CD14-positive monocyte (primary cell): ENCODE results near the gene LCOR. TPM values are rescaled to one million over a fixed set of nuclear protein-coding genes. Genes with fewer than 3 reads are reported as not detected.

ENCODE experiments used
- DNase-seq, 3 donors: peaks; one replicate each; pipeline ENCODE4 v3.0.0-alpha.2; 2011 to 2022
- H2AFZ ChIP-seq: 2 replicates; pipeline ENCODE4 v1.6.0; 2012; ENCODE audit warnings: mild to moderate bottlenecking, low read depth, low read length, inconsistent platforms; ENCODE audit not compliant: insufficient read depth, poor library complexity, severe bottlenecking
- H3K27ac ChIP-seq, 2 donors: 1 replicate in 1 of 2; 2 replicates in 1 of 2; pipeline ENCODE4 v1.5.1; 2012 to 2013; ENCODE audit warnings: low read length in 2 of 2, control low read depth in 1 of 2, inconsistent platforms in 1 of 2, low read depth in 1 of 2, mild to moderate bottlenecking in 1 of 2
- H3K27me3 ChIP-seq, 2 donors: one replicate each; pipeline versions ENCODE4 v1.6.0 to v1.6.1; 2011 to 2013; ENCODE audit warnings: low read length in 2 of 2; ENCODE audit not compliant: control insufficient read depth in 2 of 2, insufficient read depth in 2 of 2
- H3K36me3 ChIP-seq, 2 donors: replicated peaks in 1 of 2; 1 replicate in 1 of 2; 2 replicates in 1 of 2; pipeline versions ENCODE4 v1.5.1 to v1.6.1; 2012 to 2013; ENCODE audit warnings: low read length in 2 of 2, control low read depth in 1 of 2, inconsistent platforms in 1 of 2, mild to moderate bottlenecking in 1 of 2; ENCODE audit not compliant: insufficient read depth in 2 of 2, control insufficient read depth in 1 of 2
- H3K4me1 ChIP-seq, 2 donors: 1 replicate in 1 of 2; 2 replicates in 1 of 2; pipeline versions ENCODE4 v1.5.1 to v1.6.1; 2012 to 2013; ENCODE audit warnings: low read length in 2 of 2, control low read depth in 1 of 2, inconsistent platforms in 1 of 2, mild to moderate bottlenecking in 1 of 2, moderate library complexity in 1 of 2; ENCODE audit not compliant: insufficient read depth in 2 of 2, control insufficient read depth in 1 of 2
- H3K4me2 ChIP-seq: replicated peaks from 2 replicates; pipeline ENCODE3; 2012; ENCODE audit warnings: low read length, moderate library complexity, mild to moderate bottlenecking; ENCODE audit not compliant: poor library complexity, severe bottlenecking; ENCODE audit errors: extremely low read depth
- H3K4me3 ChIP-seq, 3 experiments: fragments of 200-600 bp in 1 of 3; sonication (generic) in 1 of 3; replicated peaks in 1 of 3; 1 replicate in 2 of 3; 2 replicates in 1 of 3; pipeline ENCODE4 v1.5.1; 2011 to 2013; ENCODE audit warnings: low read length in 3 of 3, mild to moderate bottlenecking in 3 of 3, control low read depth in 2 of 3, low read depth in 2 of 3, inconsistent platforms in 1 of 3, moderate library complexity in 1 of 3
- H3K79me2 ChIP-seq: 2 replicates; pipeline ENCODE4 v1.6.0; 2012; ENCODE audit warnings: mild to moderate bottlenecking, control low read depth, inconsistent platforms, low read length, moderate library complexity; ENCODE audit not compliant: insufficient read depth
- H3K9ac ChIP-seq: 2 replicates; pipeline ENCODE4 v1.6.0; 2017; ENCODE audit warnings: low read length, mild to moderate bottlenecking; ENCODE audit not compliant: insufficient read depth, poor library complexity, severe bottlenecking
- H3K9me3 ChIP-seq, 2 donors: replicated peaks in 1 of 2; 1 replicate in 1 of 2; 2 replicates in 1 of 2; pipeline versions ENCODE4 v1.5.1 to v1.6.1; 2012 to 2013; ENCODE audit warnings: low read length in 2 of 2, control low read depth in 1 of 2; ENCODE audit not compliant: control insufficient read depth in 1 of 2, insufficient read depth in 1 of 2
- H4K20me1 ChIP-seq: 2 replicates; pipeline ENCODE4 v1.6.0; 2012; ENCODE audit warnings: mild to moderate bottlenecking, low read length, control low read depth, moderate library complexity; ENCODE audit not compliant: insufficient read depth
- H3K27ac Mint-ChIP-seq, 7 donors: one replicate each; pipeline ENCODE4 v1.8.0; 2020; ENCODE audit warnings: mild to moderate bottlenecking in 7 of 7, mixed read lengths in 7 of 7, moderate library complexity in 6 of 7, inconsistent platforms in 2 of 7
- H3K27me3 Mint-ChIP-seq, 3 donors: one replicate each; pipeline ENCODE4 v1.8.0; 2021 to 2022; ENCODE audit warnings: low read depth in 3 of 3, mild to moderate bottlenecking in 3 of 3, mixed read lengths in 3 of 3, moderate library complexity in 3 of 3, inconsistent platforms in 1 of 3
- H3K36me3 Mint-ChIP-seq, 2 donors: one replicate each; pipeline ENCODE4 v1.8.0; 2020; ENCODE audit warnings: mixed read lengths in 2 of 2, inconsistent platforms in 1 of 2, mild to moderate bottlenecking in 1 of 2
- H3K4me1 Mint-ChIP-seq: one replicate; pipeline ENCODE4 v1.8.0; 2020; ENCODE audit warnings: mild to moderate bottlenecking, mixed read lengths
- H3K4me3 Mint-ChIP-seq, 2 donors: one replicate each; pipeline ENCODE4 v1.8.0; 2020; ENCODE audit warnings: mild to moderate bottlenecking in 2 of 2, mixed read lengths in 2 of 2, moderate library complexity in 1 of 2
- H3K9me3 Mint-ChIP-seq, 7 donors: one replicate each; pipeline ENCODE4 v1.8.0; 2020 to 2022; ENCODE audit warnings: mixed read lengths in 7 of 7, mild to moderate bottlenecking in 6 of 7, moderate library complexity in 6 of 7, inconsistent platforms in 2 of 7
- whole genome bisulfite sequencing: methylation state at CpG from one replicate; pipeline ENCODE4 v1.1.5; 2013; ENCODE audit warnings: missing lambda C conversion rate; ENCODE audit not compliant: insufficient coverage; 5-methylcytosine and 5-hydroxymethylcytosine counted together
- intact Hi-C, 2 donors: fragments of 100-400 bp; cut with micrococcal nuclease; formaldehyde crosslinking; loops; one replicate each; pipeline versions ENCODE4 v1.15.0 to v1.15.1; 2023
- polyA plus RNA-seq, 3 donors: library from polyadenylated mRNA; depleted of rRNA in 1 of 3; unstranded in 2 of 3; stranded (reverse) in 1 of 3; fragments of 300-500 nt in 2 of 3; fragments of >200 nt in 1 of 3; fragmentation: Illumina TruSeq in 2 of 3; gene quantifications; 1 replicate in 2 of 3; 2 replicates in 1 of 3; pipeline ENCODE4 v1.2.3, GENCODE V29; 2012 to 2021
- TF ChIP-seq, protein P1 (sequence below): fragments of 200-600 bp; IDR thresholded peaks from one replicate; pipeline ENCODE4 v1.8.0; 2022; ENCODE audit warnings: antibody characterized with exemption, mild to moderate bottlenecking

The LCOR gene
- polyA plus RNA-seq, 3 donors: 5.7 to 11.8 (median 10.0) TPM

DNA sequence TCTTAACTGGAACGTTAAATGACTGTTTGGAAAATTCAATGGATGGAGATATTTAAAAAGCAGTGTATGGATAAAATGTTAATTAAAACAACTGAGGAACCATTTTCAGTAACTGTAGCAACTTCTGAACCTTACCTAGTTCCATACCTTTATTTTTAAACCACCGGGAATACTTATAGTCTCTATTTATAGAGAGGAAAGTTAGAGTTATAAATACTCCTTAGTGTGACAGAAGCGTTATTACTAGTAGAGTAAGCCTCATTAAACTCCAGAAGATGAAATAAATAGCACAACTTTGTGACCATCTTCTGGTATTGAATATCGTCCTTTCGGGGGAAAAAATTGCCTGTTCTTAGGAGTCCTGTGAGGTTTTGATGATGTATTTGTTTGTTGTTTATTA is 114.9 kb downstream of the LCOR start:
- TF ChIP-seq, protein P1, sequence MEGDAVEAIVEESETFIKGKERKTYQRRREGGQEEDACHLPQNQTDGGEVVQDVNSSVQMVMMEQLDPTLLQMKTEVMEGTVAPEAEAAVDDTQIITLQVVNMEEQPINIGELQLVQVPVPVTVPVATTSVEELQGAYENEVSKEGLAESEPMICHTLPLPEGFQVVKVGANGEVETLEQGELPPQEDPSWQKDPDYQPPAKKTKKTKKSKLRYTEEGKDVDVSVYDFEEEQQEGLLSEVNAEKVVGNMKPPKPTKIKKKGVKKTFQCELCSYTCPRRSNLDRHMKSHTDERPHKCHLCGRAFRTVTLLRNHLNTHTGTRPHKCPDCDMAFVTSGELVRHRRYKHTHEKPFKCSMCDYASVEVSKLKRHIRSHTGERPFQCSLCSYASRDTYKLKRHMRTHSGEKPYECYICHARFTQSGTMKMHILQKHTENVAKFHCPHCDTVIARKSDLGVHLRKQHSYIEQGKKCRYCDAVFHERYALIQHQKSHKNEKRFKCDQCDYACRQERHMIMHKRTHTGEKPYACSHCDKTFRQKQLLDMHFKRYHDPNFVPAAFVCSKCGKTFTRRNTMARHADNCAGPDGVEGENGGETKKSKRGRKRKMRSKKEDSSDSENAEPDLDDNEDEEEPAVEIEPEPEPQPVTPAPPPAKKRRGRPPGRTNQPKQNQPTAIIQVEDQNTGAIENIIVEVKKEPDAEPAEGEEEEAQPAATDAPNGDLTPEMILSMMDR: no peak
- Mint-ChIP-seq H3K4me1 (no peaks in the 10 kb centered on the region), H3K9me3 (no peaks in the 10 kb centered on the region), H3K27me3 (no peaks in the 10 kb centered on the region), H3K4me3 (no peak overlapping the region), H3K36me3 (peaks cover 29 to 37% of the 10 kb centered on the region in 2 donors), H3K27ac (no peak overlapping the region)
- no peak overlapping the region for H3K9ac ChIP-seq
- peaks cover 4% of the 10 kb centered on the region for H3K79me2 ChIP-seq
- no peak for DNase-seq
- H3K4me2 ChIP-seq: no peak overlapping the region
- H3K4me1 ChIP-seq: no peaks in the 10 kb centered on the region
- peaks cover 32 to 45% of the 10 kb centered on the region in 2 donors for H3K36me3 ChIP-seq
- H3K27me3 ChIP-seq: no peaks in the 10 kb centered on the region
- H2AFZ ChIP-seq: no peak overlapping the region
- no CpG with 5 or more reads among the region's 5 CpGs for WGBS
- H3K9me3 ChIP-seq: no peaks in the 10 kb centered on the region
- peaks cover 38% of the 10 kb centered on the region for H4K20me1 ChIP-seq
- intact Hi-C loops: no loop called here
- no peak overlapping the region for H3K4me3 ChIP-seq
- no peak overlapping the region for H3K27ac ChIP-seq

DNA sequence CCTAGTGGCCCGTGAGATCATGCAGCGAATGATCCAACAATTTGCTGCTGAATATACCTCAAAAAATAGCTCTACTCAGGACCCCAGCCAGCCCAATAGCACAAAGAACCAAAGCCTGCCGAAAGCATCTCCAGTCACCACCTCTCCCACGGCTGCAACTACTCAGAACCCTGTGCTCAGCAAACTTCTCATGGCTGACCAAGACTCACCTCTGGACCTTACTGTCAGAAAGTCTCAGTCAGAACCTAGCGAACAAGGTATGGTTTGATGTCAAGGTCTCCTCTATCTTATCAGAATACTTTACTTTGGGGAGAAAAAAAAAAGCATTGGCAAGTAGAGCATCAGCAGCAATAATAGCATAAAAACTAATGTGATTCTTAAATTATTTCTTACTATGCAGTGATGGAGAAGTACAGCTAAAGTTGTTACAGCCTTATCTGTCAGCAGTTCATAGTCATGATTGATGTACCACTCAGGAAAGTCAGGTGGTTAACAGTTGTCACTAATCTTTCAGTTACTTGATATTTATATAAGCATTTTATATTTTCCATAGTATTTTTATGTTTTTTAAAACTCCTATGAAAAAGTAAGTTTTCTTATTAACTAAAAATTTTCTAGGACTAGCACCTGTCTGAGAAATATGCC is 117.1 kb downstream of the LCOR start:
- no peaks in the 10 kb centered on the region for H3K27me3 ChIP-seq
- 97% methylated on average over 4 of the region's 5 CpGs for WGBS
- peaks cover 30% of the 10 kb centered on the region for H4K20me1 ChIP-seq
- peaks cover 42 to 47% of the 10 kb centered on the region in 2 donors for H3K36me3 Mint-ChIP-seq
- H3K36me3 ChIP-seq: peaks cover 44 to 66% of the 10 kb centered on the region in 2 donors
- no peaks in the 10 kb centered on the region for H3K27me3 Mint-ChIP-seq
- peaks cover 4% of the 10 kb centered on the region for H3K79me2 ChIP-seq
- no peak overlapping the region for H3K4me3 Mint-ChIP-seq
- no peaks in the 10 kb centered on the region for H3K9me3 Mint-ChIP-seq
- no peak overlapping the region for H3K4me3 ChIP-seq
- H3K27ac ChIP-seq: no peak overlapping the region
- H3K4me2 ChIP-seq: no peak overlapping the region
- no peaks in the 10 kb centered on the region for H3K4me1 Mint-ChIP-seq
- intact Hi-C loops: no loop called here
- no peaks in the 10 kb centered on the region for H3K9me3 ChIP-seq
- H3K27ac Mint-ChIP-seq: no peak overlapping the region
- DNase-seq: no peak
- no peak overlapping the region for H3K9ac ChIP-seq
- H2AFZ ChIP-seq: no peak overlapping the region
- no peaks in the 10 kb centered on the region for H3K4me1 ChIP-seq
- TF ChIP-seq, protein P1: no peak
